Measurements from ENCODE around the gene DDX10. TPM values are rescaled to one million over a fixed set of nuclear protein-coding genes. Genes with fewer than 3 reads are reported as not detected.

Gene DDX10
- total and polyA plus RNA-seq, 4 donors: 8.0 to 11.8 (median 9.0) TPM

- Histone ChIP-seq H3K27ac (ENCODE audit: low read depth in 1 of 2, low read length in 2 of 2) (no peak overlapping the region), H3K4me3 (ENCODE audit: low read depth in 1 of 3, low read length in 3 of 3) (no peak overlapping the region), H3K9ac (ENCODE audit: low read depth in 1 of 2, low read length in 2 of 2) (peak overlapping the region in 1 of 2 donors; percentile 38), H3K4me1 (ENCODE audit: control insufficient read depth in 4 of 4, insufficient read depth in 4 of 4, low read length in 3 of 4) (no peaks in the 10 kb centered on the region), H3K36me3 (ENCODE audit: control insufficient read depth in 4 of 4, insufficient read depth in 3 of 4, low read depth in 1 of 4, low read length in 3 of 4) (peaks cover 0 to 1% (median 0%) of the 10 kb centered on the region in 4 donors), H3K9me3 (ENCODE audit: control insufficient read depth in 4 of 4, low read length in 3 of 4) (no peaks in the 10 kb centered on the region), H3K27me3 (ENCODE audit: control insufficient read depth in 4 of 4, insufficient read depth in 4 of 4, low read length in 3 of 4) (no peaks in the 10 kb centered on the region)
- TF ChIP-seq NR2F2 (IDR thresholded peaks at IDR 0.05): no peak
- no peak for TF ChIP-seq FOXA2 (IDR thresholded peaks at IDR 0.05)
- no peak for TF ChIP-seq TAF1 (conservative IDR thresholded peaks at IDR 0.05)
- TF ChIP-seq HNF4G (IDR thresholded peaks at IDR 0.05): no peak
- no peak for TF ChIP-seq YY1 (IDR thresholded peaks at IDR 0.05)
- TF ChIP-seq HNF4A (conservative IDR thresholded peaks at IDR 0.05): no peak
- no peak for TF ChIP-seq RXRA (IDR thresholded peaks at IDR 0.05)
- no peak for TF ChIP-seq ZBTB33 (IDR thresholded peaks at IDR 0.05)
- TF ChIP-seq RAD21 (IDR thresholded peaks at IDR 0.05): no peak
- no peak for TF ChIP-seq EGR1 (IDR thresholded peaks at IDR 0.05; ENCODE audit: low read depth in 2 of 2)
- TF ChIP-seq REST (IDR thresholded peaks at IDR 0.05): no peak
- TF ChIP-seq SP1 (IDR thresholded peaks at IDR 0.05): no peak
- no peak for TF ChIP-seq ATF3 (IDR thresholded peaks at IDR 0.05)
- TF ChIP-seq MAX (IDR thresholded peaks at IDR 0.05): no peak
- no peak for TF ChIP-seq GABPA (IDR thresholded peaks at IDR 0.05 in 1 of 2, conservative IDR thresholded peaks at IDR 0.05 in 1 of 2)
- no peak for TF ChIP-seq CTCF (IDR thresholded peaks at IDR 0.05; ENCODE audit: low read depth, low read length, missing input control)
- no peak for TF ChIP-seq JUND (IDR thresholded peaks at IDR 0.05)
- no peak for TF ChIP-seq FOXA1 (IDR thresholded peaks at IDR 0.05)
- WGBS: 71% methylated on average over 4 of the region's 4 CpGs
- no peak for DNase-seq (ENCODE audit: low spot score)
Observed at GRCh38 chr11:108870373-108871020, 205.6 kb downstream of the DDX10 start.
